ELF-1 (cell line): Measurements from ENCODE around the gene SCAND1.
"Not testable (repeated sequence)": the region's sequence is repeated elsewhere in the genome, so short reads cannot be mapped to it uniquely, and the experiment has no call there.

Experiments used
- DNase-seq: peaks from one replicate; pipeline ENCODE4 v3.0.0-alpha.2; 2016; ENCODE audit warnings: low read depth, low spot score

SCAND1 gene

GRCh38 chr20:35959291-35959690 lies 5.0 kb upstream of the SCAND1 start:
- DNase-seq = not testable (repeated sequence)

DNA sequence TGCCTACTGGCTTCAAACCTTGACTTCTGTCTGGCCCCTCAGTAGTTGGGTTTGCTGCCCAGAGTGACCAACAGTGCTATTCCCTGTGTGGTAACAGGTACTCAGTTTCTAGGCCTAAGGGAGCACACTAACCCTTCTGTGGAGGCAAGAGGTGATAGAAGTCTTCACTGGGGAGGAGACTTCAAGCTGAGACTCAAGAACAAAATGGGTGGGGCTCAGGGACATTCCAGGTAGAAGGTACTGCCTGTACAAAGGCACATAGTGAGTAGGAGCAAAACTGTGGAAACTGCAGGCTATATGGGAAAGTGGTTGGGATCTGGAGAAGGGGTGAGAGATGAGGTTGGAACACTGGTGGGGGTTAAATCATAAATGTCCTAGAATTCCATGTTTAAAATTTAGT lies 2.3 kb upstream of the SCAND1 start:
- DNase-seq = no peak

DNA sequence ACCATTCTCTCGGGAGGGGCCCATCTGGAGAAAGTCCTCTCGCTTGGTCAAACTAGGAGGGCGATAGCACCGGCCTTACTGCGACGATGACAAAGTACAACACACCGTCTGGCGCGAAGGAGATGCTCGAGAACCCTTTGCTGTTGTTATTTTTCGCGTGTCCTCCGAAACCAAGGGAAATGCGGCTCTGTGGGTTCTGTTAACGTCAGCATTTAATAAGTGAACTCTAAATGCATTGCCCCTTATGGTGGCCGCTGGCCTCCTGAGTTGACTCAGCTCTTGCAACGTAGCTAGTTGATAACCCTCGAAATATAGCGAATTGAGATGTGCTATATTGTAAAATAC lies 577 bp upstream of the SCAND1 start:
- no peak for DNase-seq

DNA sequence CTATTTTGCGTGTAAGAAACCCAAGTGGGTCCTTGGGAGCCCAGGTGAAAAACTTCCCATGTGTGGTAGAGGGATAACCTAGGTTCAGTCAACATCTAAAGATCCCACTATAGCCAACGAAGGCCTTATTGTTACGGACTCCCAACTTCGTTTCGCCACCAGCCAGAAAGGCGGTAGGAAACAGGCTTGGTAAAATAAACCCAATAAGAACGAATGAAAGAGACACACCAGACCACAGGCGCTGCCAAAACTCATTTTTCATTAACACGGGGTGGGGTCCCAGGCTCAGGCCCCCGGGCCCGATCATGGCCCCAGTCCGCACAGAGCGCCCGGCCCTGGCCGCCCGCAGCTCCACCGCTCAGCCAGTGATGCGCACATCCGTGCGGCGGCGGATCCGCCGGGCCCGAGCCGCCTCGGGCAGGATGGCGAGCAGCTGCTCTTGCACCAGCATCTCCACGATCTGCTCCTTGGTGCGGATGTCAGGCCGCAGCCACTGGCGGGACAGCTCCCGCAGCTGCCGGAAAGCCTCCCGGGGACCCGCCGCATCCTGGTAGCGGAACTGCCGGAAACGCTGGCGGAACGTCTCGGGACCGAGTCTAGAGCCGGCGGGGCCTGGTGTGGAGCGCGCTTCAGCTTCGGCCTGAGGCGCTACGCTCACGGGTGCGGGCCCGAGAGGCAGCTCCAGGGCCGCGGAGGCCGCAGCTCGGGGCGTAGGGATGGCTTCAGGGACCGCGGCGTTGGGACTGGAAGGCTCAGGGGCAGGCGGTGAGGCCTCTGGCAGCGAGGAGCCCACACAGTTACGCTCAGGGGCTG lies 709 bp downstream of the SCAND1 start:
- DNase-seq = peak; percentile 16

DNA sequence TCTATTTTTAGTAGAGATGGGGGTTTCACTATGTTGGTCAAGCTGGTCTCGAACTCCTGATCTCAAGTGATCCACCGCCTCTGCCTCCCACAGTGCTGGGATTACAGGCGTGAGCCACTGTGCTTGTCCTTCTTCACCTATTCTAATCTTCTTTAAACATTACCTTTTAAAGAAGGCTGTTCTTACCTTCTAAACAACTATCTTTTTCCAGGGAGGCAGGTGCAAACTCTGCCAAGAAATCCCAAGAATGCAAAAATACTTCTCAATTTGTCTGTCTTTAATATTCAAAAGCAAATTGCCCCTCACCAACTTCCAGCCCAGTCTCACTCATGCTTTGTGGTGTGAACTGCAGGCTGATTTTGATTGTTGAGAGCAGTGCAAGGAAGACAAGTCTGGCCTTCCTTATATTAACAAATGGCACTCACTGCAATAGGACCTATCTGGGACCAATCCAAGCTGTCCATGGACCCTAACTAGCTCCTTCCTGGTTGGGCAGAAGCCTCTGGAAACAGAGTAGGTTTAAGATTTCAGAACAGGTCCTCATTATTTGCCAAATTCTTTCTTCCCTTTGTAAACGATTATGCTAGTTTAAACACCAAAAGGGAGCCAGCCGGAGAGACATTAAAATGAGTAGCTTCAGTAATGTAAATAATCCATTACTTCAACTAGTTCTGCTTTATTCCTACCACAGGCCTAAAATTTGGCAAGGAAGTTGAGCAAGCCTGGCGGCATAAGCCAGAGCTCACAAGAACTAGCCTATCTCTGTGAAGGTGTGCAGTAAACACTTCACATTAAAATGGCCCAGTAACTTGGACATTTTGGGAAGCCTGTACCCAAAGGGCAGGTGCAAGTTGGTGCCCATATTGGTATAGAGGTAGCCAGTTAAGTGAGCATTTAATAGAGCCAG lies 1.6 kb downstream of the SCAND1 start:
- DNase-seq = no peak

GRCh38 chr20:35952080-35952479 lies 2.2 kb downstream of the SCAND1 start:
- not testable (repeated sequence) for DNase-seq

GRCh38 chr20:35950093-35950492 lies 4.2 kb downstream of the SCAND1 start:
- no peak for DNase-seq

DNA sequence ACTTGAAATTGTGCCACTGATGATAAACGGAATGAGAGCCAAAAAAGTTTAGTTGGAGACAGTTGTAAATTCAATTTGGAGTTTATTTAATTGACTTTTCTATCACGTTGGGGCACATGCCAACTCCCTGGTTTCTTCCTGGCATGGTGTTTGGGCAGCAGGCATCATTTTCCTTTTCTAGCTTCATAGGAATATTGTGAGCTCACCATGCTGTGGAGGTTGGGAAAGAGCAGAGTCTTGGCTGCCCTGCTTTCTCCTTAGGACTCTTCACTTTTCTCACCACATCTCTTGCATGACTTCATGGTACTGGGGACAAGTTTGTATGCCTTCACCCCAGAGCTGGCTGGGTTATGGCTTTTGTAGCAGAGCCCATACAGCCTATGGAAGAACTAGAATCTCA lies 6.4 kb downstream of the SCAND1 start:
- DNase-seq = no peak

DNA sequence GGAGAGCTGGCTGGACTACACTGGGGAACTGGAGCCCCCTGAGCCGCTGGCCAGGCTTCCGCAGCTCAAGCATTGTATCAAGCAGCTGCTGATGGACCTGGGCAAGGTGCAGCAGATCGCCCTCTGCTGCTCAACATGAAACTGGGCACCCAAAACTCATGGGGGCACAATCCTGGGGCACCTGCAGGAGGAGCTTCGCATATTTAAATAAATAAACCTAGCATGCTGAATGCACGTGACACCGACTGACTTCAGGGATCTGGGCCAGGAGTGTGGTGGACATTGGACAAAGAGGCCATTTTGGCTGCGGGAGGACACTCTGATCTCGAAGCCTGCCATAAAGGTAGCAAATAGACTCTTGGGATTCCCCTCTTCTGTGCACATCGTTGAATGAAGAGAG lies 6.8 kb downstream of the SCAND1 start:
- DNase-seq = peak; percentile 57

DNA sequence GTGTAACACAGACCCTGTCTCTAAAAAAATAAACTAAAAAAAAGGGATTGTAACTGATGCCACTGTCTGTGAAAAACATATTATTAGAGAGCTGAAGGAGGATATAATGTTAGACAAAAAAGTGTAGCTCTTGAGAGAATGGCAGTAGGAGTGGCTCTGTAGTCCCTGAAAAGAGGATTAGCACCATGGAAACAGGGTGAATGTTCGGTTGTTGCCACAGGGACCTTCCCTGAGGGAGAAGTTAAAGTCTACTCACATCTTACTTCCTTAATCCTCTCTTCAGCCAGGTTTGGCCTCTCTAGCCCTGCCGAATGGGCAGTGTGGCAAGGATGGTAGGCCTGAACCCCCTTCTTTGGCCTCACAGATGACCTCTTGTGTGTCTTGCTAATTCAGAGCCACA lies 12.1 kb downstream of the SCAND1 start:
- no peak for DNase-seq

DNA sequence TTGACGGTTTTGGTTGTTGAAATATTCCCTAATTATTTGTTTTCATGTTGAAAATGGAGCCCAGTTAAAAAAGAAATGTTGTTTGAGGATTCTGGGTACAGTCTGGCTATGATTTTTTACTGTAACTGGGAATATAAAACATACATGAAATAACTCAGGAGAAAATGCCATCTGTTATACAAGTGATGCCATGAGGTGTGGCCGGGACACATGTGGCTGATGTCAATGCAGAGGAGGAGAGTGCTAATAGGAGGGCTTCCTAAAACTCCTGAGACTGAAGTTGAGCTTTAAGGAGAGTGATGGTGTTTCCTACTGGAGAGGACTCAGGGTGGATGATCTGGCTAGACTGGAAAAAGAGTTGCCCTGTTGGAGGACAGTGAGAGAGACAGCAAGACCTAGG lies 12.7 kb downstream of the SCAND1 start:
- no peak for DNase-seq

GRCh38 chr20:35939264-35939663 lies 15.0 kb downstream of the SCAND1 start:
- no peak for DNase-seq

DNA sequence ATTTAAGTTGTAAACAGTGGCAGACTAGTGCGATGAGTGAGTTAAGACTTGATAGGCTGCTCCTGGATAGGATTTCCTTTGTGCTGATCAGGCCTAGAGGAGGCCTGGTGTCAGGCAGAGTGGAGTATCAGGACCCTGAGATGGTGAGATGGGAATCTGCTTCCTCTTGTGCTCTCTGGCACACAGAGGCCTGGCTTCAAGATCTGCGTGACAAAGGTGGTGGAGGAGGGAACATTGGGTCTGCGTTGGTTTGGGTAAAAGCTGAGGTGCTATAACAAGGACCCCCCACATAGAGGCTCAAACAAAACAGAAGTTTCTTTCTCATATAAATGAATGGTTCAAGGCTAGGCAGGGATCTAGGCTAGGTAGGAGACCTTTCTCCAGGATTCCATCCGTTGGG lies 20.3 kb downstream of the SCAND1 start:
- no peak for DNase-seq

DNA sequence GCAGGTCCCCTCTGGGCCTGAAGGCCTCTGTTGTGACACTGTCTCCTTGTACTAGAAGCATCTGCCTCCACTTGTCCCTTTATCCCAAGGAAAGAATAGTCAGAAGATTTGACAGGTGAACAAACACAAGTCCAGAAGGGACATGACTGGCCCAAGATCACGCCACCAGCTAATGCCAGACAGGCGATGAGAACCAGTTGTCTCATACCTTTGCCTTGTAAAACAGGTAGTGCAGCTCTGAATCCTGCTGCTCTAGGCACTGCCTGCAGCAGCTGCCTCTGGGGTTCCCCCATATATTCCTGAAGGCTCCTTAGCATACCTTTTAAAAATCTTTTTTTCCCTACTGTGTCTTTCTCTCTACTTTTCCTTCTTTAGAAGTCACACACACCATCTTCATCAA lies 25.0 kb downstream of the SCAND1 start:
- no peak for DNase-seq

DNA sequence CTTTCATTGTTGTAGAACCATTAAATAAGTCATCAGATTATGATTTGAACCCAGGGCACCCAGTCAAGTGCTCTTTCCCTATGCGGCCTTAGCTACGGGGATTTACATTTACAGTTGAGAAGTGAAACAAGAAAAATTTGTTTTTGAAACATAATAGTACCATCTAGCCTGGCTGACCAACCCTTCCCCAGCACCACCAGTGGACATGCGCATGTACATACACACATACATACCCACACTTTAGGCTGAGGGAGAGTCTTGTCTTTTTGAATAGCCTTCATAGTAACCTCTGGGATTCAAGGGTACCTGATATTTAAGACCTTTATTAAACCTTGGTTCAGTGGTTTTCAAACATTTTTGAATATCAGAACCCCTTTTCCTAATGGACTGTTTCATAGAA lies 33.8 kb downstream of the SCAND1 start:
- DNase-seq = no peak

DNA sequence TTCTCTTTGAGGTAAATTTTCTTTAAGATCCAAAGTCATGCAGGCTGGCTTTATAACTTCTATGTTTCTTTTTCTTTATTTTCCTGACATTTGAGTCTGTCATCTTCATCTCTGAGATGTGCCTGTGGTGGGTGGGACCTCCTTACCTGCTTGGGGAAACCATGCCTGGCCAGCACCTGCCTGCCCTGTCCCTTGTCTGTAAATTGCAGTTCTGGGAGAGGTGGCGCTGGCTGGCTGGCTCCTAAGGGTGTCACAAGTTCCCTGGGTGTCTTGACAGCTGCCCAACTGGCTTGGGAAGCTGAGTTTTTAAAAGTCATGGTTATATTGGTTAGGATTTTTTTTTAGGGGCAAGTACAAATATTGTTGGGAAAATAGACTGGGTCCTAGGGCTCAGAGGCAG lies 36.3 kb downstream of the SCAND1 start:
- DNase-seq = no peak

- no peak for DNase-seq
Measured at GRCh38 chr20:35917077-35917476, 37.2 kb downstream of the SCAND1 start.

DNA sequence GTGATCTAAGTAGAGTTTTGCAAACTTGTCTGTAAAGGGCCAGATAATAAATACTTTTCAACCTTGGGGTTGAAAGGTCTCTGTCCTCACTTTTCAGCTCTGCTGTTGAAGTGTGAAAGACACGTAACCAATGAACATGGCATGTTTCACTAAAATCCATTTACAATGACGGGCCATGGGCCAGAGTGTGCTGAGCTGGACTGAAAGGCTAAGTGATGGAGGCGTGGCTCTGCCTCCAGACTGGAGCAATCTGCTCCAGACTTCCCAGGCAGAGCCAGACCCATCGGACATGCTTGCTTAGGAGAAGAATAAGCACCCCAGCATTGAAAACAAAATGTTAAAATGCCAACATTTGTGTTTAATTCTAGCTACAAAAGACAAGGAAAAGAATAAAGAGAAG lies 41.4 kb downstream of the SCAND1 start:
- DNase-seq = no peak

DNA sequence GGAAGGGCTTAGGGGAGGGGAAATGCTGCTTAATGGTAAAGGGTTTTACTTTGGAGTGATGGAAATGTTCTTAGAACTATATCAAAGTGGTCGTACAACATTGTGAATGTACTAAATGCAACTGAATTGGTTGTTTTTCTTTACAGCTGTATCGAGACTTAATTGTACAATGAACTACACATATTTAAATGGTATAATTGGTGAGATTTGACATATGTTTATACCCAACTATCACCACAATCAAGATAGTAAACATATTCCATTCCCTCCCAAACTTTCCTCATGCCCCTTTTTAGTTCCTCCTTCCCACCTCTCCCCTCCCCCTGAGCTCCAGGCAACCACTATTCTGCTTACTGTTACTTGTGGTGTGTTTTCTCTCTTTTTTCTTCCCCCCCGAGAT lies 44.0 kb downstream of the SCAND1 start:
- no peak for DNase-seq

DNA sequence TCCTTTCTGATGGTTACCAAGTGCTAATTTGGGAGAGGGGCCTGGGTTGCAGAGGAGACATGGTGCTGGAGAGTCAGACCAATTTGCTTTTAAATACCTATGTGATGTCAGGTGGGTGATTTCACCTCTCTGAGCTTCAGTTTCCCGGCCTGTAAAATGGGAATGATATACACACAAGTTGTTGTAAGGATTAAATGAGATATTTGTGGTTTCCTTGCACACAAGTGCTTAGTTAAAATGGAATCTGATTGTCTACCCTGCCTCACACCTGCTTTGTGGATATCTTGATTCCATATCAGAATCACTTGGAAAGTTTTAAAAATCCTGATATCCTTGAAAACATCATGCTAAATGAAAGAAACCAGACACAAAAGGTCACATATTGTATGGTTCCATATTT lies 44.5 kb downstream of the SCAND1 start:
- no peak for DNase-seq

DNA sequence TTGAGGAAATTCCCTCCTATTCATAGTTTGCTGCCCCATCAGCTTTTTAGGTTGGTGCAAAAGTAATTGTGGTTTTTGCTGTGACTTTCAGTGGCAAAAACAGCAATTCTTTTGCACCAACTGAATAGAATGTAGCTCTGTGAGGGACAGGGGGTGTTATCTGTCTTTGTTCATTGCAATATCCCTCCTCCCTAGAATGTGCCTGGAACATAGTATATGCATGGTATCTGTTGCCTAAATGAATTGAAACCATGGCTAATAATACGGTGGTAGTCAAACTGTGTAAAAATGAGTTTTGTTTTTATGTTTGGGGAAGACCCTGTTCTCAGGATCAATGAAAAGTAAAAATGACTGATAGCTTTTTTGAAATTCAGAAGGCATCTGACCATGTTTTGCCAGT lies 45.1 kb downstream of the SCAND1 start:
- DNase-seq = no peak

DNA sequence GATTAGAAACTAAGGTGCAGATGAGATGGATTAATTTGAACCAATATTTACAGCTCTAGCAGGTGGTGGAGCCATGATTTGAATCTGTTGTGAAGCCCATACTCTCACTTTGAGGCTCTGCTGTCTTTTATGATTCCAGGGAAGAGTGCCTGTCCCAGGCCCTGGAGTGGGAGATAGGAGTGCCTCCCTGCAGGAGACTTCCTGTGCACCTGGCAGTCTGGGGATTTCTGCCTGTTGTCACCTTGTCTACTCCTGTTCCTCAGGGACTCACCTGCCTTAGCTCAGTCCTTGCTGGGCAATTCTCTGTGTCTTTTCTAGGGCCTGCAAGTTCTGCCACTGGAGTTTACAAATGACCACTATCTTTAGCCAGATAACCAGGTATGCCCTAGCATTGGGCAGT lies 46.3 kb downstream of the SCAND1 start:
- no peak for DNase-seq
